ENCODE data around the gene UNC13A. TPM values are rescaled to one million over a fixed set of nuclear protein-coding genes. Genes with fewer than 3 reads are reported as not detected.

The UNC13A gene
- total RNA-seq, 1 experiment from 2014 or later: 22.2 TPM

GRCh38 chr19:17579661-17580244 lies 108.4 kb downstream of the UNC13A start:
- no peak overlapping the region for H3K4ac ChIP-seq (ENCODE audit: low read depth, low read length)
- H3K79me2 ChIP-seq (ENCODE audit: insufficient read depth, low read length): no peaks in the 10 kb centered on the region
- no peaks in the 10 kb centered on the region for H3K27me3 ChIP-seq (ENCODE audit: insufficient read depth, low read length)
- H3K23me2 ChIP-seq (ENCODE audit: insufficient read length, low read depth, low read length, poor library complexity, severe bottlenecking): peaks cover 3% of the 10 kb centered on the region
- H2AFZ ChIP-seq (ENCODE audit: low read length): no peak overlapping the region
- no peak overlapping the region for H3K27ac ChIP-seq (ENCODE audit: insufficient read length, low read depth, low read length)
- peak overlapping the region; percentile 41 to 76 for H3K4me3 Mint-ChIP-seq
- H3K27me3 Mint-ChIP-seq (ENCODE audit: low read depth): no peaks in the 10 kb centered on the region
- no peak overlapping the region for H3K9ac ChIP-seq (ENCODE audit: extremely low read depth, insufficient read length, low read length)
- no peak overlapping the region for H3K56ac ChIP-seq (ENCODE audit: insufficient read length, low read depth, low read length)
- no peak overlapping the region for H4K8ac ChIP-seq (replicated peaks; ENCODE audit: insufficient read length, low read depth, low read length)
- peaks cover 20 to 33% of the 10 kb centered on the region in 2 experiments for H3K4me1 Mint-ChIP-seq
- no peaks in the 10 kb centered on the region for H3K79me1 ChIP-seq (ENCODE audit: insufficient read depth, low read depth, low read length, poor library complexity, severe bottlenecking)
- H2BK20ac ChIP-seq (ENCODE audit: low read depth, low read length, poor library complexity, severe bottlenecking): no peak overlapping the region
- no peak overlapping the region for H4K91ac ChIP-seq (ENCODE audit: insufficient read length, low read depth, low read length)
- no peak overlapping the region for H3K18ac ChIP-seq (ENCODE audit: insufficient read length, low read depth, low read length)
- H4K5ac ChIP-seq (ENCODE audit: insufficient read length, low read depth, low read length): no peak overlapping the region
- peak overlapping the region; percentile 27 for H3K4me2 ChIP-seq (ENCODE audit: insufficient read depth, insufficient read length, low read length)
- H4K20me1 ChIP-seq (ENCODE audit: control insufficient read depth, insufficient read depth, insufficient read length): no peaks in the 10 kb centered on the region
- no peak overlapping the region for H3K14ac ChIP-seq (ENCODE audit: insufficient read depth, low read length)
- no peak overlapping the region for H2BK120ac ChIP-seq (ENCODE audit: low read depth, low read length, poor library complexity, severe bottlenecking)
- no peak overlapping the region for H3T11ph ChIP-seq (ENCODE audit: low read length)
- no peak for TF ChIP-seq CTCF (conservative IDR thresholded peaks at IDR 0.05)
- H2BK15ac ChIP-seq (ENCODE audit: low read depth, low read length): no peak overlapping the region
- no peak overlapping the region for H2BK5ac ChIP-seq (ENCODE audit: insufficient read length, low read length)
- WGBS (ENCODE audit: extremely low coverage, insufficient read length, low lambda C conversion rate): no CpG with 5 or more reads among the region's 16 CpGs
- H3K27ac Mint-ChIP-seq: peak overlapping the region; percentile 85 to 99 (median 88); a peak in 5 of 7 replicates
- no peaks in the 10 kb centered on the region; the same call in 1 of the 2 replicates for H3K4me1 ChIP-seq (ENCODE audit: insufficient read depth, low read length)
- H3K36me3 Mint-ChIP-seq (ENCODE audit: insufficient read depth in 1 of 3, low read depth in 3 of 3): peaks cover 17 to 40% (median 35%) of the 10 kb centered on the region in 3 experiments
- no peak overlapping the region for H3K23ac ChIP-seq (ENCODE audit: insufficient read length, low read depth, low read length)
- no peak overlapping the region for H2AK5ac ChIP-seq (ENCODE audit: insufficient read length, low read length)
- no peaks in the 10 kb centered on the region; a peak in 1 of 5 replicates for H3K9me3 Mint-ChIP-seq
- no peaks in the 10 kb centered on the region for H3K9me3 ChIP-seq (ENCODE audit: control insufficient read depth, low read depth, low read length)
- no peak overlapping the region for H2BK12ac ChIP-seq (ENCODE audit: insufficient read length, low read depth, low read length)
- DNase-seq: peak; percentile 98

Data from H9 (cell line).